Measurements from ENCODE around the gene RPS29. TPM values are rescaled to one million over a fixed set of nuclear protein-coding genes. Genes with fewer than 3 reads are reported as not detected.

The RPS29 gene
- total RNA-seq, result 1,054 TPM
- polyA plus RNA-seq (ENCODE audit: insufficient read depth, low read depth, low replicate concordance), result 2,862 TPM
- long read RNA-seq, donor 1, full-length matches to known transcripts, result 1,665 of 1,670 reads
- long read RNA-seq, donor 1, partial matches to known transcripts, result 5 of 1,670 reads
- long read RNA-seq, donor 1, other reads (novel, unspliced or antisense), result 0 of 1,670 reads
- long read RNA-seq, donor 2, full-length matches to known transcripts, result 1,611 of 1,611 reads
- long read RNA-seq, donor 2, partial matches to known transcripts, result 0 of 1,611 reads
- long read RNA-seq, donor 2, other reads (novel, unspliced or antisense), result 0 of 1,611 reads
- long read RNA-seq, donor 3, full-length matches to known transcripts, result 2,681 of 2,688 reads
- long read RNA-seq, donor 3, partial matches to known transcripts, result 7 of 2,688 reads
- long read RNA-seq, donor 3, other reads (novel, unspliced or antisense), result 0 of 2,688 reads
- long read RNA-seq, donor 4, full-length matches to known transcripts, result 634 of 634 reads
- long read RNA-seq, donor 4, partial matches to known transcripts, result 0 of 634 reads
- long read RNA-seq, donor 4, other reads (novel, unspliced or antisense), result 0 of 634 reads
- long read RNA-seq, donor 5, full-length matches to known transcripts, result 178 of 178 reads
- long read RNA-seq, donor 5, partial matches to known transcripts, result 0 of 178 reads
- long read RNA-seq, donor 5, other reads (novel, unspliced or antisense), result 0 of 178 reads
- long read RNA-seq, donor 6, full-length matches to known transcripts, result 5,953 of 5,988 reads
- long read RNA-seq, donor 6, partial matches to known transcripts, result 35 of 5,988 reads
- long read RNA-seq, donor 6, other reads (novel, unspliced or antisense), result 0 of 5,988 reads
- long read RNA-seq, donor 7, transcript RPS29-201 (3 exons, 296 nt), result major isoform, 227 of 304 reads
- long read RNA-seq, donor 7, transcript RPS29-207 (2 exons, 499 nt), result minor isoform, 70 of 304 reads
- long read RNA-seq, donor 7, partial matches to known transcripts, result 3 of 304 reads
- long read RNA-seq, donor 7, other reads (novel, unspliced or antisense), result 3 of 304 reads
- long read RNA-seq, donor 8, full-length matches to known transcripts, result 1,806 of 1,836 reads
- long read RNA-seq, donor 8, partial matches to known transcripts, result 30 of 1,836 reads
- long read RNA-seq, donor 8, other reads (novel, unspliced or antisense), result 0 of 1,836 reads
- long read RNA-seq, donor 9, full-length matches to known transcripts, result 1,399 of 1,408 reads
- long read RNA-seq, donor 9, partial matches to known transcripts, result 9 of 1,408 reads
- long read RNA-seq, donor 9, other reads (novel, unspliced or antisense), result 0 of 1,408 reads
- long read RNA-seq, donor 10, full-length matches to known transcripts, result 1,728 of 1,749 reads
- long read RNA-seq, donor 10, partial matches to known transcripts, result 21 of 1,749 reads
- long read RNA-seq, donor 10, other reads (novel, unspliced or antisense), result 0 of 1,749 reads

- peak; percentile 50 for FAIRE-seq
- H3K4me3 ChIP-seq (ENCODE audit: low read length in 3 of 3), result peak within 1 kb of the TSS; percentile 80 to 99 (median 98)
- peak within 1 kb of the TSS; percentile 89 to 99 (median 98) for H3K9ac ChIP-seq (ENCODE audit: low read length in 3 of 3)
- H3K9me3 ChIP-seq (ENCODE audit: control insufficient read depth in 2 of 3, insufficient read depth in 1 of 3, low read length in 3 of 3), result no peaks in the 10 kb centered on the region
- H3K36me3 ChIP-seq (ENCODE audit: control insufficient read depth in 2 of 3, insufficient read depth in 3 of 3, low read length in 3 of 3), result peaks cover 2 to 12% (median 3%) of the 10 kb centered on the region in 3 donors
- H3K27ac ChIP-seq (ENCODE audit: low read depth in 2 of 2, low read length in 2 of 2), result peak within 1 kb of the TSS; percentile 96
- H3K27me3 ChIP-seq (ENCODE audit: control insufficient read depth, insufficient read depth, low read length), result no peaks in the 10 kb centered on the region
- DNase-seq, result peak; percentile 99 to 100 (median 99)
- TF ChIP-seq CTCF (IDR thresholded peaks at IDR 0.05; ENCODE audit: borderline replicate concordance, extremely low read depth, insufficient read depth), result no peak
- H3K4me1 ChIP-seq (ENCODE audit: control insufficient read depth in 2 of 3, insufficient read depth in 2 of 3, low read depth in 1 of 3, low read length in 3 of 3), result peaks cover 0 to 9% (median 0%) of the 10 kb centered on the region in 3 donors
- intact Hi-C loops (cut with DNase I), result no loop called here
Observed at GRCh38 chr14:49585803-49586672, at the start of gene RPS29. RPS29 (minus strand) TSS chr14:49586380; CDS start chr14:49586346, 34 bp downstream.

- Histone ChIP-seq H3K9ac (ENCODE audit: low read length in 3 of 3) (peak within 1 kb of the TSS; percentile 60 to 89 (median 69)), H3K36me3 (ENCODE audit: control insufficient read depth in 2 of 3, insufficient read depth in 3 of 3, low read length in 3 of 3) (peaks cover 0 to 2% (median 0%) of the 10 kb centered on the region in 3 donors), H3K4me3 (ENCODE audit: low read length in 3 of 3) (peak within 1 kb of the TSS; percentile 67 to 98 (median 78)), H3K27me3 (ENCODE audit: control insufficient read depth, insufficient read depth, low read length) (no peaks in the 10 kb centered on the region), H3K4me1 (ENCODE audit: control insufficient read depth in 2 of 3, insufficient read depth in 2 of 3, low read depth in 1 of 3, low read length in 3 of 3) (peaks cover 0 to 15% (median 2%) of the 10 kb centered on the region in 3 donors), H3K9me3 (ENCODE audit: control insufficient read depth in 2 of 3, insufficient read depth in 1 of 3, low read length in 3 of 3) (no peaks in the 10 kb centered on the region), H3K27ac (ENCODE audit: low read depth in 2 of 2, low read length in 2 of 2) (peak within 1 kb of the TSS; percentile 99)
- intact Hi-C loops (cut with DNase I), result no loop called here
- TF ChIP-seq CTCF (IDR thresholded peaks at IDR 0.05; ENCODE audit: borderline replicate concordance, extremely low read depth, insufficient read depth), result no peak
- DNase-seq (peak; percentile 87 to 94 (median 89)), FAIRE-seq (no peak)
Observed at GRCh38 chr14:49634547-49635334, 48.6 kb upstream of the RPS29 start, which contains the start of gene DNAAF2. DNAAF2 (minus strand) TSS chr14:49635244; CDS start chr14:49635149, 95 bp downstream.
